K562 (cell line): ENCODE results near the gene LTN1. TPM values are rescaled to one million over a fixed set of nuclear protein-coding genes. Genes with fewer than 3 reads are reported as not detected.

ENCODE experiments used
- BCL6 ChIP-seq: fragments of 250-450 bp; sonication (Bioruptor Pico); IDR thresholded peaks from 2 replicates; pipeline ENCODE4 v1.4.0; 2020
- ERF ChIP-seq: fragments of 450-650 bp; formaldehyde crosslinking; IDR thresholded peaks from 2 replicates; pipeline ENCODE4 v1.4.0; 2020; ENCODE audit warnings: mild to moderate bottlenecking, mixed read lengths
- ESRRB ChIP-seq: fragments of 250-450 bp; sonication (Bioruptor Pico); IDR thresholded peaks from 2 replicates; pipeline ENCODE4 v1.5.0; 2020; ENCODE audit warnings: mild to moderate bottlenecking, moderate library complexity, borderline replicate concordance
- HDAC2 ChIP-seq: fragments of 450-650 bp; IDR thresholded peaks from 2 replicates; pipeline ENCODE4 v1.6.1; 2016; ENCODE audit warnings: mild to moderate bottlenecking
- LCOR ChIP-seq: sonication (generic); formaldehyde crosslinking; IDR thresholded peaks from 2 replicates; pipeline ENCODE4 v1.8.0; 2022; ENCODE audit warnings: mild to moderate bottlenecking, missing genetic modification reagents
- MYBL2 ChIP-seq, 2 experiments: fragments of 450-650 bp in 1 of 2; sonication (generic) in 1 of 2; formaldehyde crosslinking in 1 of 2; IDR thresholded peaks; 2 replicates each; pipeline versions ENCODE4 v1.6.1 to v1.8.1; 2017 to 2022; ENCODE audit warnings: borderline replicate concordance in 1 of 2, inconsistent platforms in 1 of 2, low read depth in 1 of 2, mild to moderate bottlenecking in 1 of 2, missing genetic modification reagents in 1 of 2, moderate library complexity in 1 of 2
- NFE2L1 ChIP-seq: fragments of 450-650 bp; IDR thresholded peaks from 2 replicates; pipeline ENCODE4 v1.6.1; 2016; ENCODE audit warnings: missing genetic modification characterization, low read depth, mild to moderate bottlenecking, missing compliant biosample characterization, moderate library complexity, borderline replicate concordance
- PATZ1 ChIP-seq: fragments of 250-450 bp; sonication (Bioruptor Pico); IDR thresholded peaks from 2 replicates; pipeline ENCODE4 v1.5.0; 2020; ENCODE audit warnings: mild to moderate bottlenecking, borderline replicate concordance
- PCBP2 ChIP-seq: fragments of 200-400 bp; formaldehyde crosslinking; IDR thresholded peaks from 2 replicates; pipeline ENCODE4 v1.6.1; 2018; ENCODE audit warnings: low read length, low read depth, mild to moderate bottlenecking, moderate library complexity; ENCODE audit not compliant: poor library complexity, severe bottlenecking
- PHB ChIP-seq: fragments of 250-450 bp; sonication (Bioruptor Pico); IDR thresholded peaks from 2 replicates; pipeline ENCODE4 v1.5.0; 2021
- PHF20 ChIP-seq: fragments of 450-650 bp; IDR thresholded peaks from 2 replicates; pipeline ENCODE4 v1.6.1; 2018; ENCODE audit not compliant: partially characterized antibody
- TCF3 ChIP-seq: sonication (generic); formaldehyde crosslinking; IDR thresholded peaks from 2 replicates; pipeline ENCODE4 v1.4.0; 2020; ENCODE audit warnings: mild to moderate bottlenecking, missing genetic modification reagents
- TSC22D4 ChIP-seq: fragments of 450-650 bp; IDR thresholded peaks from 2 replicates; pipeline ENCODE4 v1.6.1; 2016; ENCODE audit warnings: missing genetic modification characterization, missing biosample characterization, control low read depth
- ZEB2 ChIP-seq: fragments of 450-650 bp; IDR thresholded peaks from 2 replicates; pipeline ENCODE4 v1.6.1; 2016
- ZNF224 ChIP-seq: sonication (generic); formaldehyde crosslinking; IDR thresholded peaks from 2 replicates; pipeline ENCODE4 v1.8.0; 2022; ENCODE audit warnings: mild to moderate bottlenecking, missing genetic modification reagents
- ZNF282 ChIP-seq: sonication (generic); formaldehyde crosslinking; IDR thresholded peaks from 2 replicates; pipeline ENCODE4 v1.8.1; 2023; ENCODE audit warnings: missing genetic modification reagents
- ZNF589 ChIP-seq: fragments of 200-800 bp; sonication (Bioruptor generic); IDR thresholded peaks from 2 replicates; pipeline ENCODE4 v1.6.1; 2016; ENCODE audit warnings: low read depth, missing genetic modification characterization, missing compliant biosample characterization
- ZSCAN32 ChIP-seq: fragments of 450-650 bp; formaldehyde crosslinking; IDR thresholded peaks from 2 replicates; pipeline ENCODE4 v1.4.0; 2020; ENCODE audit warnings: mild to moderate bottlenecking, moderate library complexity
- polyA plus RNA-seq, 8 experiments: library from polyadenylated mRNA; depleted of rRNA in 4 of 8; stranded (reverse) in 5 of 8; unstranded in 3 of 8; fragments of >200 nt; fragmentation: Nextera tagmentation in 2 of 8; fragmentation: Illumina TruSeq in 1 of 8; extraction: Ambion mirVana in 2 of 8; extraction: Trizol in 1 of 8; gene quantifications; 2 replicates each; pipeline versions ENCODE4 v1.2.1 to v1.2.3, GENCODE V29; 2011 to 2014; ENCODE audit warnings: inconsistent platforms in 1 of 8, missing spikeins in 1 of 8
- total RNA-seq, 7 experiments: library from RNA; depleted of rRNA in 6 of 7; stranded (reverse); fragments of >200 nt in 6 of 7; fragmentation: Illumina TruSeq in 2 of 7; extraction: Trizol in 2 of 7; gene quantifications; 2 replicates each; pipeline versions ENCODE4 v1.2.1 to v1.2.3, GENCODE V29; 2011 to 2021; ENCODE audit warnings: low replicate concordance in 1 of 7
- TF ChIP-seq, protein P1 (sequence below): fragments of 450-650 bp; formaldehyde crosslinking; IDR thresholded peaks from 2 replicates; pipeline ENCODE4 v1.4.0; 2020; ENCODE audit warnings: mild to moderate bottlenecking, moderate library complexity
- TF ChIP-seq, protein P2 (sequence below): sonication (generic); formaldehyde crosslinking; IDR thresholded peaks from 2 replicates; pipeline ENCODE4 v1.8.0; 2023; ENCODE audit warnings: missing genetic modification reagents, mild to moderate bottlenecking, borderline replicate concordance

LTN1 gene
- total and polyA plus RNA-seq, 9 of the 15 experiments (the other 6 are each of a cell fraction or from before 2014, with no cell fraction given), result 15.7 to 49.6 (median 28.7) TPM

GRCh38 chr21:29002442-29003144 is 9.9 kb upstream of the LTN1 start (continued):
- TF ChIP-seq MYBL2 (IDR thresholded peaks at IDR 0.05; ENCODE audit: low read depth) (no peak), MYBL2 (CRISPR knock-in tag; IDR thresholded peaks at IDR 0.05; ENCODE audit: borderline replicate concordance) (no peak), ZNF589 (CRISPR knock-in tag) (peak; percentile 96), PHB (CRISPR knock-in tag) (no peak), PATZ1 (CRISPR knock-in tag) (no peak), BCL6 (CRISPR knock-in tag) (no peak), PCBP2 (no peak), HDAC2 (peak; percentile 91), ZEB2 (no peak; the same call in none of the 2 replicates), TCF3 (CRISPR knock-in tag) (peak; percentile 49), ZNF282 (CRISPR knock-in tag) (no peak), ESRRB (CRISPR knock-in tag) (no peak), ERF (0 out of 2 replicates have a peak, but pooled peaks have one; percentile 79), ZNF224 (CRISPR knock-in tag) (no peak), PHF20 (peak; percentile 93), LCOR (CRISPR knock-in tag) (peak; percentile 94), TSC22D4 (tag) (no peak), ZSCAN32 (CRISPR knock-in tag) (no peak), NFE2L1 (tag) (no peak)
- TF ChIP-seq, protein P1, sequence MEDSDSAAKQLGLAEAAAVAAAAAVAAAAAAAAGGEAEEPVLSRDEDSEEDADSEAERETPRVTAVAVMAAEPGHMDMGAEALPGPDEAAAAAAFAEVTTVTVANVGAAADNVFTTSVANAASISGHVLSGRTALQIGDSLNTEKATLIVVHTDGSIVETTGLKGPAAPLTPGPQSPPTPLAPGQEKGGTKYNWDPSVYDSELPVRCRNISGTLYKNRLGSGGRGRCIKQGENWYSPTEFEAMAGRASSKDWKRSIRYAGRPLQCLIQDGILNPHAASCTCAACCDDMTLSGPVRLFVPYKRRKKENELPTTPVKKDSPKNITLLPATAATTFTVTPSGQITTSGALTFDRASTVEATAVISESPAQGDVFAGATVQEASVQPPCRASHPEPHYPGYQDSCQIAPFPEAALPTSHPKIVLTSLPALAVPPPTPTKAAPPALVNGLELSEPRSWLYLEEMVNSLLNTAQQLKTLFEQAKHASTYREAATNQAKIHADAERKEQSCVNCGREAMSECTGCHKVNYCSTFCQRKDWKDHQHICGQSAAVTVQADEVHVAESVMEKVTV (CRISPR knock-in tag), result no peak
- TF ChIP-seq, protein P2, sequence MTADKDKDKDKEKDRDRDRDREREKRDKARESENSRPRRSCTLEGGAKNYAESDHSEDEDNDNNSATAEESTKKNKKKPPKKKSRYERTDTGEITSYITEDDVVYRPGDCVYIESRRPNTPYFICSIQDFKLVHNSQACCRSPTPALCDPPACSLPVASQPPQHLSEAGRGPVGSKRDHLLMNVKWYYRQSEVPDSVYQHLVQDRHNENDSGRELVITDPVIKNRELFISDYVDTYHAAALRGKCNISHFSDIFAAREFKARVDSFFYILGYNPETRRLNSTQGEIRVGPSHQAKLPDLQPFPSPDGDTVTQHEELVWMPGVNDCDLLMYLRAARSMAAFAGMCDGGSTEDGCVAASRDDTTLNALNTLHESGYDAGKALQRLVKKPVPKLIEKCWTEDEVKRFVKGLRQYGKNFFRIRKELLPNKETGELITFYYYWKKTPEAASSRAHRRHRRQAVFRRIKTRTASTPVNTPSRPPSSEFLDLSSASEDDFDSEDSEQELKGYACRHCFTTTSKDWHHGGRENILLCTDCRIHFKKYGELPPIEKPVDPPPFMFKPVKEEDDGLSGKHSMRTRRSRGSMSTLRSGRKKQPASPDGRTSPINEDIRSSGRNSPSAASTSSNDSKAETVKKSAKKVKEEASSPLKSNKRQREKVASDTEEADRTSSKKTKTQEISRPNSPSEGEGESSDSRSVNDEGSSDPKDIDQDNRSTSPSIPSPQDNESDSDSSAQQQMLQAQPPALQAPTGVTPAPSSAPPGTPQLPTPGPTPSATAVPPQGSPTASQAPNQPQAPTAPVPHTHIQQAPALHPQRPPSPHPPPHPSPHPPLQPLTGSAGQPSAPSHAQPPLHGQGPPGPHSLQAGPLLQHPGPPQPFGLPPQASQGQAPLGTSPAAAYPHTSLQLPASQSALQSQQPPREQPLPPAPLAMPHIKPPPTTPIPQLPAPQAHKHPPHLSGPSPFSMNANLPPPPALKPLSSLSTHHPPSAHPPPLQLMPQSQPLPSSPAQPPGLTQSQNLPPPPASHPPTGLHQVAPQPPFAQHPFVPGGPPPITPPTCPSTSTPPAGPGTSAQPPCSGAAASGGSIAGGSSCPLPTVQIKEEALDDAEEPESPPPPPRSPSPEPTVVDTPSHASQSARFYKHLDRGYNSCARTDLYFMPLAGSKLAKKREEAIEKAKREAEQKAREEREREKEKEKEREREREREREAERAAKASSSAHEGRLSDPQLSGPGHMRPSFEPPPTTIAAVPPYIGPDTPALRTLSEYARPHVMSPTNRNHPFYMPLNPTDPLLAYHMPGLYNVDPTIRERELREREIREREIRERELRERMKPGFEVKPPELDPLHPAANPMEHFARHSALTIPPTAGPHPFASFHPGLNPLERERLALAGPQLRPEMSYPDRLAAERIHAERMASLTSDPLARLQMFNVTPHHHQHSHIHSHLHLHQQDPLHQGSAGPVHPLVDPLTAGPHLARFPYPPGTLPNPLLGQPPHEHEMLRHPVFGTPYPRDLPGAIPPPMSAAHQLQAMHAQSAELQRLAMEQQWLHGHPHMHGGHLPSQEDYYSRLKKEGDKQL (CRISPR knock-in tag), result no peak
